Measurements from ENCODE around the gene SRD5A1.

Gene SRD5A1

DNA sequence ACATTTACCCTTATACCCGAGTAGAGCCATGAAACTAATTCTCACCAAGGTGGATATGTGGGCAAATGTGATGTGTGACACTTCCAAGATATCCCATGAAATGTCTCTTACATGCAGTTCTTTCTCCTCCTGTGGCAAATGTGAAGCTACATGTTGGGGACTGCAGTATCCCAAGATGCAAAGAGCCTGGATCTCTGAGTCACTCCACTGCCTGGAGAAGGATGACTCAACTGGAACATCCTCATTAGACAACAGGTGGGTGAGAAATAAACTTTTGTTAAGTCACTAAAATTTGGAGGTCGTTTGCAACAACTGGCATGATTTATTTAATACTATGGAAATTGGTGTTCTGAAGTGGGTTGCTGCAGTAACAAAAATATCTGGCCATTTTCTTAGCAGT lies 43.5 kb downstream of the SRD5A1 start:
- no peak for DNase-seq
- no peaks in the 10 kb centered on the region for H3K4me1 ChIP-seq (ENCODE audit: control insufficient read depth, insufficient read depth, low read length, poor library complexity, severe bottlenecking)
- H3K9me3 ChIP-seq (ENCODE audit: control insufficient read depth, low read length), result no peaks in the 10 kb centered on the region

DNA sequence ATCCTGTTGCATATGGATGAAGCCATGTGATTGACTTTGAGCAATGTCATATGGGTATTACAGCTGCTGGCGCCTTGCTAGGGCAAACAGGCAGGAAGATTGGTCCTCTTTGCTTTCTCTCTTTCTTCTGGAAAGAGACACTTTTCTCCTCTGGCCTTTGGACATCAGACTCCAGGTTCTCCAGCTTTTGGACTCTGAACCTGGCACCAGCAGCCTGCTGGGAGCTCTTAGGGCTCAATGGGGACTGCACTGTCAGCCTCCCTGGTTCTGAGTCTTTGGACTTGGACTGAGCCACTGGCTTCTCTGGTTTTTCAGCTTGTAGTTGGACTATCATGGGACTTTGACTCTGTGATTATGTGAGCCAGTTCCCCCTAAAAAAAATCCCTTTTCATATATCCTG lies 45.1 kb downstream of the SRD5A1 start:
- no peak overlapping the region for H3K27ac ChIP-seq (ENCODE audit: insufficient read depth, low read length, poor library complexity, severe bottlenecking)
- H3K4me3 ChIP-seq (ENCODE audit: insufficient read depth, low read depth, low read length, poor library complexity, severe bottlenecking), result no peak overlapping the region

More for the DNA sequence above, 43.5 kb downstream of the SRD5A1 start:
- no peak overlapping the region for H3K27ac ChIP-seq (ENCODE audit: insufficient read depth, low read length, poor library complexity, severe bottlenecking)
- no peaks in the 10 kb centered on the region for H3K36me3 ChIP-seq (ENCODE audit: control insufficient read depth, insufficient read depth, low read length)
- H3K4me3 ChIP-seq (ENCODE audit: insufficient read depth, low read depth, low read length, poor library complexity, severe bottlenecking), result no peak overlapping the region
- H3K27me3 ChIP-seq (replicated peaks; ENCODE audit: control insufficient read depth, insufficient read depth, low read length, poor library complexity, severe bottlenecking), result no peaks in the 10 kb centered on the region

DNA sequence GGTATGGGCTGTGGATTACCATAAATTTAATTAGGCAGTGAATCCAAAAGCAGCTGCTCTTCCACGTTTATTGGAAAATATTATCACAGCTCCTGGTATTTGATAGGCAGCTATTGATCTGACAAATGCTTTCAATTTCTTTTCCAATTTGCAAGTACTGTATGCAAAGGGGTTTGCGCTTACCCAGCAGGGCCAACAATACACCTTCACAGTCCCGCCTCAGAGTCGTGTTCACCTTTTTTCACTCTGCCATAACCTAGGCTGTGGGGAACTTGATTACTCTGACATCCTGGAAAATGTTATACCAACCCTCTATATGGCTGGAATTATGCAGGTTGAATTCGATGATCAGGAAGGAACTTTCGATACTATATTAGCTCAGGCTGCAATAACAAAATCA lies 47.7 kb downstream of the SRD5A1 start:
- Histone ChIP-seq H3K9me3 (ENCODE audit: control insufficient read depth, low read length) (no peaks in the 10 kb centered on the region), H3K4me3 (ENCODE audit: insufficient read depth, low read depth, low read length, poor library complexity, severe bottlenecking) (no peak overlapping the region), H3K27me3 (replicated peaks; ENCODE audit: control insufficient read depth, insufficient read depth, low read length, poor library complexity, severe bottlenecking) (peaks cover 9% of the 10 kb centered on the region), H3K4me1 (ENCODE audit: control insufficient read depth, insufficient read depth, low read length, poor library complexity, severe bottlenecking) (no peaks in the 10 kb centered on the region), H3K27ac (ENCODE audit: insufficient read depth, low read length, poor library complexity, severe bottlenecking) (no peak overlapping the region), H3K36me3 (ENCODE audit: control insufficient read depth, insufficient read depth, low read length) (no peaks in the 10 kb centered on the region)
- no peak for DNase-seq

More for the DNA sequence above, 45.1 kb downstream of the SRD5A1 start:
- H3K4me1 ChIP-seq (ENCODE audit: control insufficient read depth, insufficient read depth, low read length, poor library complexity, severe bottlenecking), result no peaks in the 10 kb centered on the region
- no peaks in the 10 kb centered on the region for H3K36me3 ChIP-seq (ENCODE audit: control insufficient read depth, insufficient read depth, low read length)
- no peaks in the 10 kb centered on the region for H3K27me3 ChIP-seq (replicated peaks; ENCODE audit: control insufficient read depth, insufficient read depth, low read length, poor library complexity, severe bottlenecking)
- H3K9me3 ChIP-seq (ENCODE audit: control insufficient read depth, low read length), result no peaks in the 10 kb centered on the region
- no peak for DNase-seq

DNA sequence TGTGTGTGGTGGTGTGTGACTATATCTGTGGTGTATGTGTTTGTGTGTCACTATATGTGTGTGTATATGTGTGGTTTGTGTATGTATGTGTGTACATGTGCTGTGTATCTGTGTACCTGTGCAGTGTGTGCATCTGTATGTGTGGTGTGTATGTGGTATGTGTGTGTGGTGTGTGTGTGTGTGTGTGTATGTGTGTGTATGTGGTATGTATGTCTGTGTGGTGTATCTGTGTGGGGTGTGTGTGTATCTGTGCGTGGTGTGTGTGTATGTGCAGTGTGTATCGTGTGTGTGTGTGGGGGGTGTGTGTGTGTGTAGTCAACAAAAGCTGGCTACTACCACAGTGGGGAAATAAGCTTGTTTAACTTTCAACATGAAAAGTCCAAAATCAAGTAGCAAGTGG lies 48.4 kb downstream of the SRD5A1 start:
- Histone ChIP-seq H3K4me3 (ENCODE audit: insufficient read depth, low read depth, low read length, poor library complexity, severe bottlenecking) (no peak overlapping the region), H3K27ac (ENCODE audit: insufficient read depth, low read length, poor library complexity, severe bottlenecking) (no peak overlapping the region), H3K36me3 (ENCODE audit: control insufficient read depth, insufficient read depth, low read length) (no peaks in the 10 kb centered on the region), H3K4me1 (ENCODE audit: control insufficient read depth, insufficient read depth, low read length, poor library complexity, severe bottlenecking) (no peaks in the 10 kb centered on the region), H3K27me3 (replicated peaks; ENCODE audit: control insufficient read depth, insufficient read depth, low read length, poor library complexity, severe bottlenecking) (peaks cover 13% of the 10 kb centered on the region), H3K9me3 (ENCODE audit: control insufficient read depth, low read length) (no peaks in the 10 kb centered on the region)
- no peak for DNase-seq

DNA sequence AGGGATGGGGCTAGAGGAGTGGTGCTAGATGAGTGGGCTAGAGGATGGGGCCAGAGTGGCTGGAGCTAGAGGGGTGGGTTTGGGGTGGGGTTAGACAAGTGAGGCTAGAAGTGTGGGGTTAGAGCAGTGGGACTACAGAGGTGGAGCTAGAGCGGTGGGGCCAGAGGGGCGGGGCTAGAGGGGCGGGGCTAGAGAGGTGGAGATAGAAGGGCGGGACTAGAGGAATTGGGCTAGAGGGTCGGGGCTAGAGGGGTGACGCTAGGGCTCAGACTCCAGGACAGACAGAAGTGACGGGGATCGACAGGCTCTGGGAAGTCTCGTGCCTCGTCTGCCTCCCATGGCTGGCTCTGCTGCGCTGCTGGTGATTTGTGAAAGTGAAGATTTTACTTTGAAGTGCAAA lies 49.0 kb downstream of the SRD5A1 start:
- Histone ChIP-seq H3K4me3 (ENCODE audit: insufficient read depth, low read depth, low read length, poor library complexity, severe bottlenecking) (no peak overlapping the region), H3K27me3 (replicated peaks; ENCODE audit: control insufficient read depth, insufficient read depth, low read length, poor library complexity, severe bottlenecking) (peaks cover 15% of the 10 kb centered on the region), H3K4me1 (ENCODE audit: control insufficient read depth, insufficient read depth, low read length, poor library complexity, severe bottlenecking) (no peaks in the 10 kb centered on the region), H3K27ac (ENCODE audit: insufficient read depth, low read length, poor library complexity, severe bottlenecking) (no peak overlapping the region), H3K9me3 (ENCODE audit: control insufficient read depth, low read length) (no peaks in the 10 kb centered on the region), H3K36me3 (ENCODE audit: control insufficient read depth, insufficient read depth, low read length) (no peaks in the 10 kb centered on the region)
- DNase-seq, result no peak

DNA sequence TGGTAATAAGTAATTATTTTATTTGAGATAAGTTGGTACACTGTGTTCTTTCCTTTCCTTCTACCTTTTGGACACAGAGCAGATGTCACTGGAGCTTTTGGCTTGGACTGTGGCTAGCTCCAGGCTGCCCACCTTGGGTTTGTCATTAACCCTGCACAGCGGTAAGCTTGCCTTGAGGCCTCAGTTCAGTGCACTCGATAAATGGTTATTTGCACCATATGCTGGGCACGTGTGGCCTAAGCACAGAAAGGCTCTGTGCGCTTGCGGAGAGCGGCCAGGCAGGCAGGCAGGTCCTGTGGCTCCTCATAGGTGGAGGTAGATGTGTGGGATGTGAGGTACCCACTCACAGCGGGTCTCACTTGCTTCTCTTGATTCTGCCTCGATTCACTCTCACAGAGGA lies 50.0 kb downstream of the SRD5A1 start:
- no peak for DNase-seq
- Histone ChIP-seq H3K4me1 (ENCODE audit: control insufficient read depth, insufficient read depth, low read length, poor library complexity, severe bottlenecking) (no peaks in the 10 kb centered on the region), H3K27me3 (replicated peaks; ENCODE audit: control insufficient read depth, insufficient read depth, low read length, poor library complexity, severe bottlenecking) (peaks cover 19% of the 10 kb centered on the region), H3K36me3 (ENCODE audit: control insufficient read depth, insufficient read depth, low read length) (no peaks in the 10 kb centered on the region), H3K27ac (ENCODE audit: insufficient read depth, low read length, poor library complexity, severe bottlenecking) (no peak overlapping the region), H3K4me3 (ENCODE audit: insufficient read depth, low read depth, low read length, poor library complexity, severe bottlenecking) (no peak overlapping the region), H3K9me3 (ENCODE audit: control insufficient read depth, low read length) (no peaks in the 10 kb centered on the region)

GRCh38 chr5:6684075-6684474 lies 50.8 kb downstream of the SRD5A1 start:
- Histone ChIP-seq H3K27ac (ENCODE audit: insufficient read depth, low read length, poor library complexity, severe bottlenecking) (no peak overlapping the region), H3K36me3 (ENCODE audit: control insufficient read depth, insufficient read depth, low read length) (no peaks in the 10 kb centered on the region), H3K9me3 (ENCODE audit: control insufficient read depth, low read length) (no peaks in the 10 kb centered on the region), H3K27me3 (replicated peaks; ENCODE audit: control insufficient read depth, insufficient read depth, low read length, poor library complexity, severe bottlenecking) (peaks cover 19% of the 10 kb centered on the region), H3K4me1 (ENCODE audit: control insufficient read depth, insufficient read depth, low read length, poor library complexity, severe bottlenecking) (no peaks in the 10 kb centered on the region), H3K4me3 (ENCODE audit: insufficient read depth, low read depth, low read length, poor library complexity, severe bottlenecking) (no peak overlapping the region)
- no peak for DNase-seq

DNA sequence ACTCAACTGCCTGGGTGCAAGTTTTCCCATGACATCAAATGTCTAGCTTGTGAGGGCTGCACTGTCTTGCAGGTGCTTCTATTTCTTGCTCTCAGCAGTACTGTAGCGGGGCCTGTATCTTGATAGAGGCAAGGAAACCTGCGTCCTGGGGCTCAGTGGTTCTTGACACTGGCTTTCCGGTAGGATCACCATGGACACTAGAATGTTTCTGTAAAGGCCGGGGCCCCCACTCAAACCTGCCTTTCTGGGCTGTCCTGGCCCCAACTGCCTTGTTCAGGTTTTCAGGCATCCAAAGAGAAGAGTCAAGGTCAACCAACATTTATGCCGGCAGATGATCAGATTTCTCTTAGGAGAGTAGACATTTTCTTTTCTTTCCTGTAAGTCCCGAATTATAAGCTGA lies 53.3 kb downstream of the SRD5A1 start:
- Histone ChIP-seq H3K27me3 (replicated peaks; ENCODE audit: control insufficient read depth, insufficient read depth, low read length, poor library complexity, severe bottlenecking) (peaks cover 19% of the 10 kb centered on the region), H3K27ac (ENCODE audit: insufficient read depth, low read length, poor library complexity, severe bottlenecking) (no peak overlapping the region), H3K4me3 (ENCODE audit: insufficient read depth, low read depth, low read length, poor library complexity, severe bottlenecking) (no peak overlapping the region)

DNA sequence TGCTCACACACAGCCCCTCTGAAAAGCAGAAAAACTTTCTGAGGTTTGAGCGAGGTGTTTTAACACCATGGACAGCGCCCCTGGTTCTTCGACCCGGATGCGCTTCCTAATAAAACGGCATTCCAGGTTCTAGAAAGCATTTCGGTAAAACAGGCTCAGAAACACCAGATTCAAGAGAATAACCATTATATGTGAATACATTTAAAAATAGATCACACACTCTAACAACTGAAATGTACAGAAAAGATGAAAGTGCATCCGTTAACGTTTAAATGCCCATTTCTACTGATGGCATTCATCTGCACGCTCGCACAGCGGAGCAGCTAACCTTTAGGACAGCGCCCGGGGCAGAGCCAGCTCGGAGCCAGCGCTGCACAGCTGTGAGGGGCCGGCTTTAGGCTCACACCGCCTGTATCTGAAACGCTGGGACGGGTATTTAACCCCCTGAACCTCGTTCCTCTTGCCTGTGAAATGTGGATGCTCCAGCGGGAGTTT lies 53.7 kb downstream of the SRD5A1 start:
- H3K4me3 ChIP-seq (ENCODE audit: insufficient read depth, low read depth, low read length, poor library complexity, severe bottlenecking), result no peak overlapping the region
- H3K9me3 ChIP-seq (ENCODE audit: control insufficient read depth, low read length), result no peaks in the 10 kb centered on the region
- no peaks in the 10 kb centered on the region for H3K36me3 ChIP-seq (ENCODE audit: control insufficient read depth, insufficient read depth, low read length)
- peaks cover 19% of the 10 kb centered on the region for H3K27me3 ChIP-seq (replicated peaks; ENCODE audit: control insufficient read depth, insufficient read depth, low read length, poor library complexity, severe bottlenecking)
- no peak overlapping the region for H3K27ac ChIP-seq (ENCODE audit: insufficient read depth, low read length, poor library complexity, severe bottlenecking)
- no peaks in the 10 kb centered on the region for H3K4me1 ChIP-seq (ENCODE audit: control insufficient read depth, insufficient read depth, low read length, poor library complexity, severe bottlenecking)
- DNase-seq, result no peak

More for the DNA sequence above, 53.3 kb downstream of the SRD5A1 start:
- Histone ChIP-seq H3K4me1 (ENCODE audit: control insufficient read depth, insufficient read depth, low read length, poor library complexity, severe bottlenecking) (no peaks in the 10 kb centered on the region), H3K36me3 (ENCODE audit: control insufficient read depth, insufficient read depth, low read length) (no peaks in the 10 kb centered on the region), H3K9me3 (ENCODE audit: control insufficient read depth, low read length) (no peaks in the 10 kb centered on the region)
- no peak for DNase-seq

DNA sequence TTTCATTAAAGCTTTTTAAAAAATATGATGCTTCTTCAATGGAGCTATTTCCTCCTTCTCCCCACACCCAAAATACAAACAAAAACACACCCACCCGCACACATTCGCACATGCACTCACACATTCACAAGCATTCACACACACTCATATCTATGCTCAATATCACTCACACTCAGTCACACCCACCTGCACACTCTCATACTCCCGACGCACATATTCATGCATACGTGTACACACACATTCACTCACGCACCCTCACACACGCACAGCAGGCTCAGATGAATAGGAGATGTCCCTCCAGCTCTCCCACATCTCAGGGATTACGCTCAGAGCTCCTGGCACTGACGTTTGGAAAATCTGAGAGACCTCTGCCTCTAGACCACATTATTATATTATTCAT lies 54.3 kb downstream of the SRD5A1 start:
- no peak overlapping the region for H3K27ac ChIP-seq (ENCODE audit: insufficient read depth, low read length, poor library complexity, severe bottlenecking)
- H3K36me3 ChIP-seq (ENCODE audit: control insufficient read depth, insufficient read depth, low read length), result no peaks in the 10 kb centered on the region
- no peaks in the 10 kb centered on the region for H3K4me1 ChIP-seq (ENCODE audit: control insufficient read depth, insufficient read depth, low read length, poor library complexity, severe bottlenecking)
- H3K9me3 ChIP-seq (ENCODE audit: control insufficient read depth, low read length), result no peaks in the 10 kb centered on the region
- H3K27me3 ChIP-seq (replicated peaks; ENCODE audit: control insufficient read depth, insufficient read depth, low read length, poor library complexity, severe bottlenecking), result peaks cover 19% of the 10 kb centered on the region
- no peak for DNase-seq
- no peak overlapping the region for H3K4me3 ChIP-seq (ENCODE audit: insufficient read depth, low read depth, low read length, poor library complexity, severe bottlenecking)

- no peaks in the 10 kb centered on the region for H3K4me1 ChIP-seq (ENCODE audit: control insufficient read depth, insufficient read depth, low read length, poor library complexity, severe bottlenecking)
- peaks cover 4% of the 10 kb centered on the region for H3K27me3 ChIP-seq (replicated peaks; ENCODE audit: control insufficient read depth, insufficient read depth, low read length, poor library complexity, severe bottlenecking)
- no peak for DNase-seq
- no peaks in the 10 kb centered on the region for H3K36me3 ChIP-seq (ENCODE audit: control insufficient read depth, insufficient read depth, low read length)
- H3K9me3 ChIP-seq (ENCODE audit: control insufficient read depth, low read length), result no peaks in the 10 kb centered on the region
- H3K27ac ChIP-seq (ENCODE audit: insufficient read depth, low read length, poor library complexity, severe bottlenecking), result no peak overlapping the region
- H3K4me3 ChIP-seq (ENCODE audit: insufficient read depth, low read depth, low read length, poor library complexity, severe bottlenecking), result no peak overlapping the region
Measured at GRCh38 chr5:6692906-6693305, 59.7 kb downstream of the SRD5A1 start.
